ENCODE data around the gene TBC1D22B.

TBC1D22B gene

GRCh38 chr6:37371154-37372083, 113.8 kb downstream of the TBC1D22B start:
- H3K27me3 Mint-ChIP-seq = no peaks in the 10 kb centered on the region
- ATAC-seq (no peak), DNase-seq (no peak)
- H3K36me3 Mint-ChIP-seq (ENCODE audit: low read depth) = peaks cover 20% of the 10 kb centered on the region
- H3K4me1 Mint-ChIP-seq = peaks cover 8% of the 10 kb centered on the region
- H3K4me3 Mint-ChIP-seq = no peak overlapping the region
- no peaks in the 10 kb centered on the region for H3K9me3 Mint-ChIP-seq
- no peak overlapping the region for H3K27ac Mint-ChIP-seq

GRCh38 chr6:37372116-37372515, 114.5 kb downstream of the TBC1D22B start:
- DNase-seq (no peak), ATAC-seq (no peak)
- H3K36me3 Mint-ChIP-seq (ENCODE audit: low read depth) = peaks cover 23% of the 10 kb centered on the region
- peaks cover 8% of the 10 kb centered on the region for H3K4me1 Mint-ChIP-seq
- no peak overlapping the region for H3K27ac Mint-ChIP-seq
- no peaks in the 10 kb centered on the region for H3K9me3 Mint-ChIP-seq
- H3K27me3 Mint-ChIP-seq = no peaks in the 10 kb centered on the region
- no peak overlapping the region for H3K4me3 Mint-ChIP-seq

- H3K9me3 Mint-ChIP-seq = no peaks in the 10 kb centered on the region
- DNase-seq (no peak), ATAC-seq (no peak)
- peaks cover 30% of the 10 kb centered on the region for H3K36me3 Mint-ChIP-seq (ENCODE audit: low read depth)
- no peaks in the 10 kb centered on the region for H3K27me3 Mint-ChIP-seq
- H3K4me1 Mint-ChIP-seq = peaks cover 6% of the 10 kb centered on the region
- no peak overlapping the region for H3K4me3 Mint-ChIP-seq
- H3K27ac Mint-ChIP-seq = no peak overlapping the region
Measured at GRCh38 chr6:37373822-37374471, 116.4 kb downstream of the TBC1D22B start.

- Mint-ChIP-seq H3K36me3 (ENCODE audit: low read depth) (peaks cover 21% of the 10 kb centered on the region), H3K4me3 (no peak overlapping the region), H3K27ac (no peak overlapping the region), H3K9me3 (no peaks in the 10 kb centered on the region), H3K27me3 (no peaks in the 10 kb centered on the region), H3K4me1 (peaks cover 2% of the 10 kb centered on the region)
- DNase-seq (no peak), ATAC-seq (no peak)
Measured at GRCh38 chr6:37375376-37375775, 117.8 kb downstream of the TBC1D22B start.

GRCh38 chr6:37376078-37376743, 118.6 kb downstream of the TBC1D22B start:
- peaks cover 25% of the 10 kb centered on the region for H3K36me3 Mint-ChIP-seq (ENCODE audit: low read depth)
- ATAC-seq (no peak), DNase-seq (no peak)
- no peaks in the 10 kb centered on the region for H3K9me3 Mint-ChIP-seq
- no peak overlapping the region for H3K4me3 Mint-ChIP-seq
- no peaks in the 10 kb centered on the region for H3K27me3 Mint-ChIP-seq
- H3K27ac Mint-ChIP-seq = no peak overlapping the region
- H3K4me1 Mint-ChIP-seq = peaks cover 2% of the 10 kb centered on the region

GRCh38 chr6:37381579-37381978, 124.0 kb downstream of the TBC1D22B start:
- Mint-ChIP-seq H3K4me1 (no peaks in the 10 kb centered on the region), H3K36me3 (ENCODE audit: low read depth) (peaks cover 24% of the 10 kb centered on the region), H3K27me3 (no peaks in the 10 kb centered on the region), H3K4me3 (no peak overlapping the region), H3K27ac (no peak overlapping the region), H3K9me3 (no peaks in the 10 kb centered on the region)
- ATAC-seq = peak; percentile 24
- peak; percentile 6 for DNase-seq
